ENCODE results near the gene FANK1.
"Not testable (repeated sequence)": the region's sequence is repeated elsewhere in the genome, so short reads cannot be mapped to it uniquely, and the experiment has no call there.

FANK1 gene

DNA sequence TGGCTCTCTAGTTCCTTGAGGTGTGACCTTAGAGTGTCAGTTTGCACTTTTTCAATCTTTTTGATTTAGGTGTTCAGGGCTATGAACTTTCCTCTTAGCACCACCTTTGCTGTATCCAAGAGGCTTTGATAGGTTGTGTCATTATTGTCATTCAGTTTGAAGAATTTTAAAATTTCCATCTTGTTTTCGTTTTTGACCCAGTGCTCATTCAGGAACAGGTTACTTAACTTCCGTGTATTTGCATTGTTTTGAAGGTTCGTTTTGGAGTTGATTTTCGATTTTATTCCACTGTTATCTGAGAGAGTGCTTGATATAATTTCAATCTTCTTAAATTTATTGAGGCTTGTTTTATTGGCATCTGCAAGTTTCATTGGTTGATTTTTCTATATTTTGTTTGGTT lies 37.3 kb downstream of the FANK1 start:
- no peak for DNase-seq

DNA sequence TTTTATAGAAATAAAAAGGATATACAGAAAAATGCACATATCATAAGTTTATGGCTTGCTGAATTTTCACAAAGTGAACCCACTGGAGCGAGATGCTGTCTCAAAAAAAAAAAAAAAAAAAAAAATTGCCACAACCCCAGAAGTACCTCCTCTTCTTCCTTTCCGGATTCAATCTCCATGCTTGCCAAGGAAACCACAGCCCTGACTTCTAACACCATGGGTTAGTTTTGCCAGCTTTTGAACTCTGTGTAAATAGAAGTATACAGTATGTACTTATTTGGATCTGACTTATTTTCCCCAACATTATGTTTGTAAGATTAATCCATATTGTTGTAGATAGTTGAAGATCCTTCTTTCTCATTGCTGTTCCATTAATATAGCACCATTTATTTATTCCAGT lies 40.0 kb downstream of the FANK1 start:
- DNase-seq, result no peak

- no peak for DNase-seq
Observed at GRCh38 chr10:125940515-125940914, 44.2 kb downstream of the FANK1 start.

- DNase-seq, result no peak
Observed at GRCh38 chr10:125951290-125951689, 54.9 kb downstream of the FANK1 start.

DNA sequence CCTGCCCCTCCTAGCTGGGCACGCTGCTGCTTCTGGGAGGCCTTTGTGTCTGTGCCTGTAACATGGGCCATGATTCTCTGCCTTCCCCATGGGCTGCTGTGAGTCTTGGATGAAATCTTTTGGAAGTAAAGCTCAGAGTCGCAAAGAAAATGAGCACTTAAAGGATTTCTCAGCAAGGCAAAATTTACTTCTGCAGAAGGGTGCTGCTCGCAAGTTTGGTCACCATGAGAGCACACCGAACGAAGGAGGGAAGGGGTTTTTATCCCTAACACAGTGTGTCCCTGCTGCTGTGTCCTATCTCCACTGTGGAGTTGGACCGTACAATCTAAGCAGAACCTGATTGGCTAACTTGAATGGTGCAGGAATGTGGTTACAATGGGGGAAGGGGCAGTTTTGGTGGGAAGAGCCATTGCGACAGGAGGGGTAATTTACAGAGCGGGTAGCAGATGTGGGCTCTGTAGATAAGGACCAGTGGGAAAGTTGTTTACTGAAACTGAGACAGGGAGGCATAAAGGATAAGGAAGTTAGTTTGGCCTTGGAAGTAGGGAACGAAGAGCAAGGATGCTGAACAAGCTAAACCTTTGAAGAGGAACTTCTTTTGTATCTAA lies 57.5 kb downstream of the FANK1 start:
- no peak for DNase-seq

DNA sequence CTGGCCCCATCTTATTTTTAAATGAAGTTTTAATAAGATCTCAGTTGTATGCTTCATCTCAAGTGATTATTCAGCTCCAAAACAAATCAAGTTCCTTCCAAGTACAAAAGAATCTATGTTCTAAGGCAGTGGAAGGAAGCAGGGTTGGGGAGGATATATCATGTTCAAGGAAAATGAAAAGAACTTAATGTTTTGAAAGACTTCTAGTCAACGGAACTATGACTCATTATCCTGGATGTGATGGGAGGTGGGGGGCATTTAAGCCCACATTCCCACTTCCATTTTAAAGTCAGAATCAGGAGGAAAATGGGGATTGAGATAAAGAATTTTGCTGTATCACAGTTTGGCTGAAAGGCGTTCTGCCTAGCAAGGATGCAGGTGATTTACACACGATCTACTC lies 59.4 kb downstream of the FANK1 start:
- no peak for DNase-seq

GRCh38 chr10:125961743-125962142 lies 65.4 kb downstream of the FANK1 start:
- DNase-seq, result no peak

GRCh38 chr10:125962200-125962599 lies 65.8 kb downstream of the FANK1 start:
- no peak for DNase-seq

- no peak for DNase-seq
Observed at GRCh38 chr10:125964558-125964957, 68.2 kb downstream of the FANK1 start.

DNA sequence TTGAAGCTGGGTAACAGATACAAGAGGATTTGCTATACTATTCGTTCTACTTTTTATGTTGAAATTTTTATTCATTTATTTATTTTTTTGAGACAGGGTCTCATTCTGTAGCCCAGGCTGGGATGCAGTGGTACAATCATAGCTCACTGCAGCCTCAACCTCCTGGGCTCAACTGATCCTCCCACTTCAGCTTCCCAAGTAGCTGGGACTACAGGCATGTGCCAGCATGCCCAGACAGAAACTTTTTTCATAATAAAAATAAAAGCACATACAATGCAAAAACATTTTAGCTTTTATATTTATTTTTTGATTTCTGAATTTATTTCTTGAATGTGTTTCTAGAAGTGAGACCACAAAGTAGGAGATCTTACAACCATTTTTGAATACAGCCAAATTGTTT lies 71.2 kb downstream of the FANK1 start:
- DNase-seq, result no peak

DNA sequence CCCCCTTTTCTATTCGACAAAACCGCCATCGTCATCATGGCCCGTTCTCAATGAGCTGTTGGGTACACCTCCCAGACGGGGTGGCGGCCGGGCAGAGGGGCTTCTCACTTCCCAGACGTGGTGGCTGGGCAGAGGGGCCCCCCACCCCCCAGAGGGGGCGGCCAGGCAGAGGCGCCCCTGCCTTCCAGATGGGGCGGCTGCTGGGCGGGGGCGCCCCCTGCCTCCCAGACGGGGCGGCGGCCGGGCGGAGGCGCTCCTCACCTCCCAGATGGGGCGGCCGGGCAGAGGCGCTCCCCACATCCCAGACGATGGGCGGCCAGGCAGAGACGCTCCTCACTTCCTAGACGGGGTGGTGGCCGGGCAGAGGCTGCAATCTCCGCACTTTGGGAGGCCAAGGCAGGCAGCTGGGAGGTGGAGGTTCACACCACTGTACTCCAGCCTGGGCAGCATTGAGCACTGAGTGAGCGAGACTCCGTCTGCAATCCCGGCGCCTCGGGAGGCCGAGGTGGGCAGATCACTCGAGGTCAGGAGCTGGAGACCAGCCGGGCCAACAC lies 73.8 kb downstream of the FANK1 start:
- not testable (repeated sequence) for DNase-seq

DNA sequence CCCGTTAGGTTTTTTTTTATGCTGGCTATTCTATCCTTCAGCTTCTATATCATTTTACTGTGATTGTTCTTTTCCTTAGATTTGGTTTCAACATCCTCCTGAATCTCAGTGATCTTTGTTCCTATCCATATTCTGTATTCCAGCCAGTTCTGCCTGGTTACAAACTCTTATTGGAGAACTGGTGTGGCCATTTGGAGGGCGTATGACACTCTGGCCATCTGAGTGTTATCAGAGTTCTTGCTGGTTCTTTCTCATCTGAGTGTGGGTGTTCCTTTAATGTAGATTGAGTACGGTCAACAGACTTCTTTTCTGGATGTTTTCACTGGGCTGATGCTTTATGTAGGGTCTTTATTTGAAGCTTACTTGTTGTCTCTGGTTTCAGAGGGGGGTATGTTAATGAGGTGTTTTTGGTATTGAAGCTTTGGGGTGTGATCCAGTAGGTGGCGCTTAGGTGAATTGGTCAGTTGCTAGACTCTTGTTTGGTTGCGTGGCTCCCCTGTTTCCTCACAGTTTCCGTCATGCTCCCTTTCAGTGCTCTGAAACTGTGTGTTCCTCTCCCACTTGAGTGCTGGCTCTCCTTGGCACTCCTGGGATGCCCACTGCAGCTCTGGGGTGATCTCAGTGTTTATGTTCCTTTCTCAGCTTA lies 80.7 kb downstream of the FANK1 start:
- DNase-seq, result no peak

GRCh38 chr10:125979976-125980375 lies 83.6 kb downstream of the FANK1 start:
- no peak for DNase-seq

DNA sequence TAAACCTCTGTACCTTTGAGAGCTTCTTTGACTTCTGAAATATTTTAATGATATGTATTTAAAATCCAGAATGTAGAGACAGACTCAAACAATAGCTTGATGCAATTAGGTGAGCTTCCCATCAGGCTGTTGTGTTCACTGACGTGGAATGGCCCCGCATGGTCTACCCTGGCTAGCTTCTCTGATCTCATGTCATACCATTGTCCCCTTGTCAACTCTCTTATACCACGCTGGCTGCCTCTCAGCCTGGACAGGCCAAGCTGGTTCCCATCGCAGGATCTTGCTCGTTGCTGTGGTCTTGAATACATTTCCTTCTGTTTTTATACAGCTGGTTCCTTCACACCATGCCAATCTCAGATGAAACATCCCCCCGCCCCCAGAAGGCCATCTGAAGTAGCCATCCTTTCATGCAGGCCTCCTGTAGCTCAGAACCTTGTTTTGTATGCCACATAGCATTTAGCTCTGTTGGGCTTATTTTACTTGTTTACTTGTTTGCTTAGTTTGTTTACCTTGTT lies 84.2 kb downstream of the FANK1 start:
- no peak for DNase-seq

DNA sequence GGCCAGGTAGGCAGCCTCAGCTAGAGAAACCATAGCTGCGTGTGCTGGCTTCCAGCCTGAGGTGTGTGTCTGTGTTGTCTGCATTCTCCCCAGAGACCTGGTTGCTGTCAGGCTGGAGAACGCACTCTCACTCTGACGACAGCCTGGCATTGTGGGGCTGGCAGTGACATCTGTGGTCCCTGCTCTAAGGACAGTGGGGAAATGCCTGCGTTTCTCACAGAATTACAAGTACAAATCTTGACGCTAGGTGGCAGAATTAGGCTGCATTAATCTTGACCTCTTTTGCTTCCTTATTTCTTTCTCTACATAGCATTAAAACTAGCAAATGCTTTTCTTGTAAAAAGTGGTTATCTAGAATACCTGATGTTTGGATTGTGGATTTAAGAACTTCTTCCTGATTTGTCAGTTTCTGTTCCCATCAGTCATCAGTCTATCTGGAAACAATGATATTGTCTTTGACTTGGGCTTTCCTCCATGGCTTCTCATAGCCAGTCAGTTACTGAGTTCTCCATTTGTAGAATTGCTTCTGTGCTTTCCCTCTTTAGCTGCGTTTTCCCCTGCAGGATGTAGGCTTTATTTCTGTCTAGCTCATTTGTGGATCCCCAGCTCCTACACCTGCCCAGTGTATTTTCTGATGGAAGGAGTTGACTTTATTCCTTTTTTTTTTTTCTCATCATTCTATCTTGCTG lies 86.0 kb downstream of the FANK1 start:
- peak; percentile 80 for DNase-seq

GRCh38 chr10:125983161-125983560 lies 86.8 kb downstream of the FANK1 start:
- DNase-seq, result no peak

DNA sequence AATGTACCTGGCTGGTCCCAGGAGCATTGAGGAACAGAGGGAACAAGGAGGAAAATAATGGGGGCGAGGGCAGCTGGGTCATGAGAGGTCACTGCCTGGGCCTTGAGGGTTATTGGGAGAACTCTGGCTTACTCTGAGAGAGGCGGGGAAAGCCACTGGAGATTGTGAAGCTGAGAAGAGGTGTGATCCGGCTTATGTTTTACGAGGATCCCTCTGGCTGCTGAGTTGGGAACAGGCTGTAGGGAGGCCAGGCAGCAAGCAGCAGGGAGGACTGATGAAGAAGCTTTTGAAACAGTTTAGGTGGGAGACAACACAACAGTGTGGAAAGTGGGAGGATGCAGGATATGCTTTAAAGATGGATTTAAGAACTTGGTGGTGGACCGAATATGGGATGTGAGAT lies 87.3 kb downstream of the FANK1 start:
- DNase-seq, result no peak

DNA sequence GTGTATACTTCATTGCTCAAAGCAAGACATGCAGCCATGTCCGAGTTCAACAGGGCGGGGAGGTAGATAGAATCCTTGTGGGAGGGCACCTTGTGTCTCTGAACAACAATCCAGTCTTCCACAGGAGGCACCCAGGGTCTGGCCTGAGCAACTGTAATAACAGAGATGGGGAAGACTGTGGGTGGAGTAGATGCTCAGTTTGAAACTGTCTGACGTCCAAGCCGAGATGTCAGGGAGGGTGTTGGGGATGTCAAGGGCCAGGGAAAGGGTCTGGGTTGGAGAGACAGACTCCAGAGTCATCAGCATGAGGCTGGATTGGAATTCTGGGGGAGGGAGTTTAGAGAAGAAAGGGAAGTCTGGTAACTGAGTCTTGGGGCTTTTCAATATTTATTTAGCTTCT lies 88.0 kb downstream of the FANK1 start:
- no peak for DNase-seq

DNA sequence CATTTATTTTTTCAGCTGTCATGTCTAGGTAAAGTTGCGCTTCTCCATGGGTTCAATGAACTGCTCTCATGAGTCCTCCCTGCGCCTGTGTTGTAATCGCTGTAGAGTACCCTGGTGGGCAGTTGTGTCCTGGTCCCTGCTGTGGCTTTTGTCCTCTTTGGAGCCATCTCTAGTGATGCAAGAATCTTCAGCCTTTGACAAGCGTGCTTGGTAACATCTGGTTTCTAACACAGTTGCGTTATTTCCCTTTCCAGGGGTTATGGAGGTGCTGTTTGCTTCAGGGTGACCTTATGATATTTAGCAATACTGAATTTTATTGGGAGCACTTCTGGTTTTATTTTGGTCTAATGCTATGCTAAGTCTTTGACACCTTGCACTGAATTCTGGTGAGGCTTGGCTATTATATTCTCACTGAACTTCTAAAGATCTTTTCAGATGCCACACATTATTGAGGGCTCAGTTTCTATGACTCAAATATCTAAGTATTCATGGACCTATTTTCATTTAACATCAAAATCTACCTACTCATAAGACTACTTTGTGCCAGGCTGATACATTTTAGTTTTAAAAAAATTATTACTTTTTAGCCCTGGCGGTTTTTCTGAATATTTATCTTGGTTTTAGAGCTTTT lies 88.6 kb downstream of the FANK1 start:
- no peak for DNase-seq

DNA sequence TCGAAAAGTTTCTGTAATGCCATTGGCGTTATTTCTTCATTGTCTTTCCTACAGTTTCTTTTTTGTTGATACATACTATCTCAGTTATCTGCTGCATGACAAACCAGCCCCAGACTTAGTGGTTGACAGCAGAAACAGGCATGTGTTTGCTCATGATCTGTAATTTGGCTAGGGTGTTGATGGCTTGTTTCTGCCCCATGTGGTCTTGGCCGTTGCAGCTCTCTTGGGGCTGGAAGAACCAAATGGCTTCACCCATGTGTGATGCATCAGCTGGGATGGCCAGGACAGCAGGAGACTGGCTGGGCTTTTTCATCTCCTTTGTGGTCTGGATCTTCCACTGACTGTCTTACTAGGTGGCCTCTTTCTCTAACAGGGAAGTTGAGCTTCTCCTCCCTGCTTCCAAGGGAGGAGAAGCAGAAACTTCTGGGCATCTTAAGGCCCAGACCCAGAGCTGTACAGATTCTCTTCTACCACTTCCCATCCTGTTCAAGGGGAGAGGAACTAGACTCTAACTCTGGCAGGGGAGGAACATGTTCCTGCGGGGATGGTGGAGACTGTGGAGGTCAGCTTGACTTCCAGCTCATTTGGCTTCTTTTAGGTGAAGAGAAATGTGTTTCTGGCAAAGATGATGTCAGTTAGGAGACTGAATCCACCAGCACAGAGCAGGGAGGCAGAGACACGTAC lies 89.3 kb downstream of the FANK1 start:
- no peak for DNase-seq

- no peak for DNase-seq
Observed at GRCh38 chr10:125989791-125990190, 93.4 kb downstream of the FANK1 start.

- DNase-seq, result no peak
Observed at GRCh38 chr10:125990974-125991373, 94.6 kb downstream of the FANK1 start.

DNA sequence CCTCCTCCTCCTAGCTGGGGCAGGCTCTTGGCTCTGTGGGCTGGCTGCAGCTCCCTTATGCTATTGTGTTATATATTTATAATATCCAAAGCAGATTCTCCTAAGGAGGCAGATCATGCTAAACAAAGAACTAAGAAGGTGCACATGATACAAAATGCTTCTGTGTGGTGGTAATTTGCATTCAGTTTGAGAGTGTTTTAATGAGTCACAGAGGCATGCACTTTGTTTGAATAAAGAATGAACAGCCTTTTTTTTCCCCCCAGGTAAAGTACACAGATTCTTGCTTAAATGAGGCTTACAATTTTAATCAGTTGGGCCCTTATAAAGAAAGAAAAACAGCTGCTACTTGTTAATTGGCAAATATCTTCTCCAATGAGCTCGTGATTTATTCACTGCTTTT lies 95.0 kb downstream of the FANK1 start:
- DNase-seq, result no peak

Data from hematopoietic multipotent progenitor cell treated with erythropoietin and hydrocortisone succinate and interleukin-3 and kit ligand, for 8 days (in vitro differentiated cells).